K562 (cell line): ENCODE data around the gene NR2F2. TPM values are rescaled to one million over a fixed set of nuclear protein-coding genes. Genes with fewer than 3 reads are reported as not detected.

Experiments used
- NCOA2 ChIP-seq, 2 experiments: fragments of 450-650 bp; IDR thresholded peaks; 2 replicates each; pipeline ENCODE4 v1.6.1; 2018; ENCODE audit warnings: mild to moderate bottlenecking in 2 of 2, moderate library complexity in 1 of 2; ENCODE audit not compliant: partially characterized antibody in 2 of 2
- PRDM10 ChIP-seq: fragments of 450-650 bp; IDR thresholded peaks from 2 replicates; pipeline ENCODE4 v1.6.1; 2018; ENCODE audit not compliant: partially characterized antibody
- THRA ChIP-seq: fragments of 450-650 bp; IDR thresholded peaks from 2 replicates; pipeline ENCODE4 v1.6.1; 2017; ENCODE audit warnings: mild to moderate bottlenecking, moderate library complexity
- polyA plus RNA-seq, 8 experiments: library from polyadenylated mRNA; depleted of rRNA in 4 of 8; stranded (reverse) in 5 of 8; unstranded in 3 of 8; fragments of >200 nt; fragmentation: Nextera tagmentation in 2 of 8; fragmentation: Illumina TruSeq in 1 of 8; extraction: Ambion mirVana in 2 of 8; extraction: Trizol in 1 of 8; gene quantifications; 2 replicates each; pipeline versions ENCODE4 v1.2.1 to v1.2.3, GENCODE V29; 2011 to 2014; ENCODE audit warnings: inconsistent platforms in 1 of 8, missing spikeins in 1 of 8
- total RNA-seq, 7 experiments: library from RNA; depleted of rRNA in 6 of 7; stranded (reverse); fragments of >200 nt in 6 of 7; fragmentation: Illumina TruSeq in 2 of 7; extraction: Trizol in 2 of 7; gene quantifications; 2 replicates each; pipeline versions ENCODE4 v1.2.1 to v1.2.3, GENCODE V29; 2011 to 2021; ENCODE audit warnings: low replicate concordance in 1 of 7

Gene NR2F2
- total and polyA plus RNA-seq, 9 of the 15 experiments (the other 6 are each of a cell fraction or from before 2014, with no cell fraction given): 6.0 to 51.8 (median 11.1) TPM

GRCh38 chr15:96325541-96326327, 4.8 kb upstream of the NR2F2 start (continued):
- TF ChIP-seq NCOA2 (IDR thresholded peaks at IDR 0.05; ENCODE audit: partially characterized antibody in 2 of 2): no peak
- no peak for TF ChIP-seq THRA
- TF ChIP-seq PRDM10: peak; percentile 11
